ENCODE results near the gene MDK. TPM values are rescaled to one million over a fixed set of nuclear protein-coding genes. Genes with fewer than 3 reads are reported as not detected.

Gene MDK
- total RNA-seq, 2 experiments from 2014 or later, result 3.5 to 4.1 TPM

DNA sequence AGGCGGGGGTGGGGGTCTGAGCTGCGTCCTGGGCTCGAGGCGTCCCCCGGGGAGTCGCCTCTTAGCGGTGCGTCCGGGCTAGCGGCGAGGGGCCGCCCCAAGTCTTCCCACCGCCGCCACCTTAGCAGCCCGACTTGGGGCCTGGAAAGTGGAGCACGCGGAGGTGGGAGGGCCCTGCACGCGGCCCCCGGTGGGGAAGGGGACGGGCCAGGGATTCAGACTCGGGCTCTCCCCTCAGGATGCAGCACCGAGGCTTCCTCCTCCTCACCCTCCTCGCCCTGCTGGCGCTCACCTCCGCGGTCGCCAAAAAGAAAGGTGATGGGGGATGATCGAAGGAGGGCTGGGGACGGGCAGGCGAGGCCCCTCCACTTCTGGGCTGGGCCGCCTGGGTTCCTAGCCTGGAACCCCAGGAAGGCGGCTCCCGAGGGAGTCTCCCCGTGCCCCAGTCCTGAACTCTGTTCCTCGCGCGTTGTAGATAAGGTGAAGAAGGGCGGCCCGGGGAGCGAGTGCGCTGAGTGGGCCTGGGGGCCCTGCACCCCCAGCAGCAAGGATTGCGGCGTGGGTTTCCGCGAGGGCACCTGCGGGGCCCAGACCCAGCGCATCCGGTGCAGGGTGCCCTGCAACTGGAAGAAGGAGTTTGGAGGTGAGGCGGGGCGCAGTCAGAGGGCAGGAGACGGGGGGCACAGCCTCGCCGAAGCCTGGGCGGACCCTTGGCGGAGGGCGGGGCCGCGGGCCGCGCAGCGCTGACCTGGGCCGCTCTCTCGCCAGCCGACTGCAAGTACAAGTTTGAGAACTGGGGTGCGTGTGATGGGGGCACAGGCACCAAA is 563 bp downstream of the MDK start:
- peaks cover 15% of the 10 kb centered on the region for H3K4me1 Mint-ChIP-seq
- H3K9me3 Mint-ChIP-seq, result no peaks in the 10 kb centered on the region
- ChIA-PET POLR2A (no interaction called here), CTCF (no interaction called here)
- peaks cover 16% of the 10 kb centered on the region for H3K36me3 Mint-ChIP-seq (ENCODE audit: low read depth)
- no peak for DNase-seq
- peak overlapping the region; percentile 68 for H3K4me3 Mint-ChIP-seq
- H3K27ac Mint-ChIP-seq, result no peak overlapping the region
- H3K27me3 Mint-ChIP-seq, result peaks cover 28% of the 10 kb centered on the region

- peaks cover 8% of the 10 kb centered on the region for H3K36me3 Mint-ChIP-seq (ENCODE audit: low read depth)
- CTCF ChIA-PET, result interaction anchor here (1.0 kb wide), 1 partner anchor 10 kb away, joined by 3 read pairs; no protein-coding TSS in a partner anchor
- no peak overlapping the region for H3K27ac Mint-ChIP-seq
- DNase-seq, result no peak
- POLR2A ChIA-PET, result no interaction called here
- H3K9me3 Mint-ChIP-seq, result no peaks in the 10 kb centered on the region
- no peak overlapping the region for H3K4me3 Mint-ChIP-seq
- peaks cover 19% of the 10 kb centered on the region for H3K4me1 Mint-ChIP-seq
- H3K27me3 Mint-ChIP-seq, result peaks cover 33% of the 10 kb centered on the region
Measured at GRCh38 chr11:46382646-46383403, 1.4 kb downstream of the MDK start.

GRCh38 chr11:46383404-46383758 is 1.9 kb downstream of the MDK start:
- no peak overlapping the region for H3K27ac Mint-ChIP-seq
- H3K4me3 Mint-ChIP-seq, result no peak overlapping the region
- CTCF ChIA-PET, result interaction anchor here (1.0 kb wide), 1 partner anchor 9 kb away, joined by 3 read pairs; no protein-coding TSS in a partner anchor
- H3K4me1 Mint-ChIP-seq, result peaks cover 24% of the 10 kb centered on the region
- peaks cover 39% of the 10 kb centered on the region for H3K27me3 Mint-ChIP-seq
- no peak for DNase-seq
- POLR2A ChIA-PET, result no interaction called here
- no peaks in the 10 kb centered on the region for H3K9me3 Mint-ChIP-seq
- H3K36me3 Mint-ChIP-seq (ENCODE audit: low read depth), result peaks cover 5% of the 10 kb centered on the region

DNA sequence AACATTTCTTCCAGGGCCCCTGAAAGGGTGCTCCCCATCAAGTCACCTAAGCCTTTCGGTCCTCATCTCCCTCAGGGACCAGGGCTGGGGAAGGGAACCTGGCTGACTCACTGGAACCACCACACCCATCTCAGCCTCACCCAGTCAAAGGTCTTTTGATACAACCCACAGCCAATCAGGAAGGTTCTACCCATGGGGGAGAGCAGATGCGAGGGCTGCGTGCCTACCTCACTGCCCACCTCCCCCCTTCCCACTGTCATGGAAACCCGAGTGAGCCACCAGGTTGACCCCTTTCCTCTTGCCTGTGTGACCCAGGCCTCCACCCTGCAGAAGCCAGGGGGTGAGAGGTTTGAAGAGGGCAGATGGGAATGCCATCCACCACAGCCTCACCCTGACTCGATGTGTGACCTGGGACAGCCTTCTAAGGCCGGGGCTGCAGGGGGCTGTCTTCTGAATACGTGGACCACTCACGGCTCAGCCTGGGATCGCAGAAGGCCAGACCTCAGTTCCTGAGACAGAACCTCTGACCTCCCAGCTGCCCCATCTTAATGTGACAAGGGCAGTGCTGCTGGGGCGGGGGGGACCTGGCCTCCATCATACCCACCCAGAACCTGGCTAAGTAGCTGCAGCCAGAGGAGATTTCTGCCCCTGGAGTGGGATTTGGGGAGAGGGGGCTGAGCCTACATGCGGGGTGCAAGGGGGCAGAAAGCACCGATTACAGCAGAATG is 2.7 kb downstream of the MDK start:
- ChIA-PET CTCF (interaction anchor here (1.0 kb wide), 1 partner anchor 9 kb away, joined by 3 read pairs; no protein-coding TSS in a partner anchor), POLR2A (no interaction called here)
- no peaks in the 10 kb centered on the region for H3K9me3 Mint-ChIP-seq
- no peak overlapping the region for H3K27ac Mint-ChIP-seq
- peaks cover 46% of the 10 kb centered on the region for H3K27me3 Mint-ChIP-seq
- no peak for DNase-seq
- H3K4me1 Mint-ChIP-seq, result peaks cover 24% of the 10 kb centered on the region
- no peak overlapping the region for H3K4me3 Mint-ChIP-seq
- peaks cover 2% of the 10 kb centered on the region for H3K36me3 Mint-ChIP-seq (ENCODE audit: low read depth)

DNA sequence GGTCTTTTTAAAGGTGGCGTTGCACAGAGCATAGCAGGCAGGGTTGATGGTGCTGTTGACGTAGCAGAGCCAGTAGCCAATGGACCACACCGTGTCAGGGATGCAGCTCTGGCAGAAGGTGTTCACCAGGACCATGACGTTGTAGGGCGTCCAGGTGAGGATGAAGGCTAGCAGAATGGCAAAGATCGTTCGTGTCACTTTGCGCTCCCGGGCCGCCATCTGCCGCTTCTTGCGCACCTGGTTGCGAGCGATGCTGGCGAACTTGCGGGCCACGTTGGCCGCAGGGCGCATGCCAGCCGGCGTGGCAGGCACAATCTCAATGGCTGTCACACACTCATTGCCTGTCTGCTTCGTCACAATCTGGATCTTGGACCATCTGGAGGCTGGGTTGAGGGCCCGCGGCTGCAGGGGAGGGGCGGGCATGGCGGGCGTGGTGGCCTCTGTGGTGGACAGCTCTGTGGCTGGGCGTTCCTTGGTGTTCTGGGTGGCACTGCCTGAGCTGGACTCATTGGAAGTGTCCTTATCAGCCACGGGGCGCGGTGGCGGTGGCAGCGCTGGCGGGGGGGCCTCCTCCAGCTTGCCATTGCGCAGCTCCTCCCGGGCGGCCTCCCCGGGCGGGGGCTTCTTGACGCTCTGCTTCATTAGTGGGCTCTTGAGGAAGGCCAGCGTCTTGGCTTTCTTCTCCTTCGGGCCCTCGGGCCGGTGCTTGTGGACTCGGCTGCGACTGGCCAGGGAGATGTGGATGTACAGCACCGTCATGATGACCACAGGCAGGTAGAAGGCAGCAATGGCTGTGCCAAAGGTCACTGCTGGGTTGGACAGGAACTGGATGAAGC is 3.9 kb downstream of the MDK start:
- POLR2A ChIA-PET, result no interaction called here

DNA sequence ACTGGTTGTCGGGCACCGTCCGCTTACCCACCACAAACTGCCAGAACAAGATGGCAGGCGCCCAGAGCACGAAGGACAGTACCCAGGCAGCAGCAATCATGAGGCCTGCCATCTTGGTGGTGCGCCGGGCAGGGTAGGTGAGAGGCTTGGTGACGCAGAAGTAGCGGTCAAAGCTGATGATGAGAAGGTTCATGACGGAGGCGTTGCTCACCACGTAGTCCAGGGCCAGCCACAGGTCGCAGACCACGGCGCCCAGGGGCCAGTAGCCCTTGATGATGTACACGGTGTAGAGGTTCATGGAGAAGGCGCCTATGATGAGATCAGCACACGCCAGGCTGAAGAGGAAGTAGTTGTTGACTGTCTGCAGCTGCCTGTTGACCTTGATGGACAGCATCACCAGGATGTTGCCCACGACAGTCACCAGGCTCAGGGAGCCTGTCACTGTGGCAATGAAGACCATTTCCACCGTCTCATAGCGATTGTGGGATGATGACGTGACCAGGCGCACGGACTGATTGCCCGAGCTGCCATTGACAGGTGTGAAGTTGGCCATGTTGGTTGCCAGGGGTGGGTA is 4.6 kb downstream of the MDK start:
- POLR2A ChIA-PET, result no interaction called here

More for the DNA sequence above, 3.9 kb downstream of the MDK start:
- Mint-ChIP-seq H3K9me3 (no peaks in the 10 kb centered on the region), H3K4me1 (peaks cover 30% of the 10 kb centered on the region), H3K27ac (no peak overlapping the region), H3K4me3 (no peak overlapping the region), H3K36me3 (ENCODE audit: low read depth) (no peaks in the 10 kb centered on the region), H3K27me3 (peaks cover 58% of the 10 kb centered on the region)
- no peak for DNase-seq
- CTCF ChIA-PET, result no interaction called here

DNA sequence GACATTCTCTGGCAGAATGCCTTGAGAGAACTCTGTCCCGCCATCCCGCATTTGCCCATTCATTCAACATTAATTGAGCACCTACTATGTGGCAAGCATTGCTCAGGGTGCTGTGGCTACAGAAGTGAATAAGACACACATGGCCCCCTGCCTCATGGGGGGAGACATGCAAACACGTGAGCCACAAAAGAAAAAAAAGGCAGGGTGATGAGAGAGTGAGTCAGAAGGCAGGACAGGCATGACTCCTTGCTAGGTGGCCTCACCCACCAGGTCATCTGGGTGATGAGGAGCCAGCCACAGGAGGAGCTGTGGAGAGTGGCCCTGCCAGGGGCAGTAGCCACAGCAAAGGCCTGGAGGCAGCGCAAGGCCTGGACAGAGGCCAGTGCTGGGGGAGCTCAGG is 5.2 kb downstream of the MDK start:
- Mint-ChIP-seq H3K27ac (no peak overlapping the region), H3K36me3 (ENCODE audit: low read depth) (no peaks in the 10 kb centered on the region), H3K27me3 (peaks cover 64% of the 10 kb centered on the region), H3K4me3 (no peak overlapping the region), H3K9me3 (no peaks in the 10 kb centered on the region), H3K4me1 (peaks cover 33% of the 10 kb centered on the region)
- no peak for DNase-seq
- ChIA-PET CTCF (interaction anchor here (1.2 to 2.2 kb wide), 2 partner anchors 143 to 232 kb away, joined by 4 to 8 read pairs; no protein-coding TSS in a partner anchor), POLR2A (interaction anchor here (0.7 kb wide), 1 partner anchor 188 kb away, joined by 3 read pairs; no protein-coding TSS in a partner anchor)

More for the DNA sequence above, 4.6 kb downstream of the MDK start:
- CTCF ChIA-PET, result no interaction called here
- Mint-ChIP-seq H3K36me3 (ENCODE audit: low read depth) (no peaks in the 10 kb centered on the region), H3K9me3 (no peaks in the 10 kb centered on the region), H3K4me3 (no peak overlapping the region), H3K27me3 (peaks cover 64% of the 10 kb centered on the region), H3K27ac (no peak overlapping the region), H3K4me1 (peaks cover 33% of the 10 kb centered on the region)
- no peak for DNase-seq

DNA sequence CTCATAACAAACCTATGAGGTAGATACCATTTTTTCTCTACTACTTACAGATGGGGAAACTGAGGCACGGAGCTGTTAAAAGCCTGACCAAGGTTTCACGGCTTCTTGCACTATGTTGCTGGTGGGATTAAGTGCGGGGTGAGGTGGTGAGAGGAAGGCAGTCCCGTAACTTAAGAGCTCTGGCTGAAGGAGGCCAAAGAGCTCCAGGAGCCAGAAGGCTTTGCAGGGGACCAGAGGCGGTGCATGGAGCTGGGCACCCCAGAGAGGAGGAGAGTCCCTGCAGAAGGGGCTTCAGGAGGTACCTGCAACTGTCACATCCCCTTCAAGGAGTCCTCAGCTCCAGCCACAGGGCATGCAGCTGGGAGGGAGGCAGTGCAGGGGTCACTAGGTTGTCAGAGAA is 6.0 kb downstream of the MDK start:
- ChIA-PET CTCF (interaction anchor here (0.8 to 2.2 kb wide), 7 partner anchors 19 to 232 kb away, joined by 3 to 8 read pairs (median 4); partner anchors contain the start of genes ATG13 and HARBI1), POLR2A (interaction anchor here (0.7 to 1.4 kb wide), 5 partner anchors 21 to 230 kb away, joined by 3 to 5 read pairs (median 3); partner anchors contain the start of genes ATG13 and HARBI1)
- H3K27ac Mint-ChIP-seq, result no peak overlapping the region

GRCh38 chr11:46387919-46388618 is 6.6 kb downstream of the MDK start:
- Mint-ChIP-seq H3K4me3 (no peak overlapping the region), H3K27me3 (peaks cover 65% of the 10 kb centered on the region), H3K4me1 (peaks cover 35% of the 10 kb centered on the region), H3K9me3 (no peaks in the 10 kb centered on the region), H3K27ac (no peak overlapping the region), H3K36me3 (ENCODE audit: low read depth) (no peaks in the 10 kb centered on the region)
- ChIA-PET CTCF (interaction anchor here (0.7 to 2.2 kb wide), 17 partner anchors 10 to 283 kb away, joined by 3 to 13 read pairs (median 4); partner anchors contain the start of genes ATG13 and HARBI1), POLR2A (interaction anchor here (0.8 to 1.4 kb wide), 6 partner anchors 22 to 229 kb away, joined by 3 to 5 read pairs (median 3); partner anchors contain the start of genes ATG13 and HARBI1)
- peak; percentile 31 for DNase-seq

More for the DNA sequence above, 6.0 kb downstream of the MDK start:
- Mint-ChIP-seq H3K27me3 (peaks cover 60% of the 10 kb centered on the region), H3K4me3 (no peak overlapping the region), H3K36me3 (ENCODE audit: low read depth) (no peaks in the 10 kb centered on the region), H3K9me3 (no peaks in the 10 kb centered on the region), H3K4me1 (peaks cover 29% of the 10 kb centered on the region)
- no peak for DNase-seq

GRCh38 chr11:46388619-46389449 is 7.4 kb downstream of the MDK start:
- POLR2A ChIA-PET, result interaction anchor here (1.1 to 1.4 kb wide), 3 partner anchors 36 to 229 kb away, joined by 3 read pairs; partner anchors contain the start of genes ATG13 and HARBI1
- no peak overlapping the region for H3K4me3 Mint-ChIP-seq

More at GRCh38 chr11:46388619-46389449, 7.4 kb downstream of the MDK start:
- CTCF ChIA-PET, result interaction anchor here (0.7 to 2.2 kb wide), 14 partner anchors 11 to 282 kb away, joined by 3 to 13 read pairs (median 3); partner anchors contain the start of genes ATG13 and HARBI1
- no peaks in the 10 kb centered on the region for H3K9me3 Mint-ChIP-seq
- H3K27ac Mint-ChIP-seq, result no peak overlapping the region
- peaks cover 67% of the 10 kb centered on the region for H3K27me3 Mint-ChIP-seq
- no peaks in the 10 kb centered on the region for H3K36me3 Mint-ChIP-seq (ENCODE audit: low read depth)
- no peak for DNase-seq
- H3K4me1 Mint-ChIP-seq, result peaks cover 39% of the 10 kb centered on the region

All from activated CD4-positive, alpha-beta memory T cell treated with anti-CD3 and anti-CD28 coated beads, Interleukin-2, amount 10 ng/mL, durations not matched to agents 7 days and 5 days (primary cell).